Neuronal stem cell (in vitro differentiated cells): ENCODE measurements around the gene CNTNAP1.
A peak's percentile ranks its signal among the peaks of the same experiment; 100 is the strongest.

Experiments
- DNase-seq: peaks from one replicate; pipeline ENCODE4 v3.0.0-alpha.2; 2013; ENCODE audit warnings: low spot score
- H2AFZ ChIP-seq: one replicate; pipeline ENCODE4 v1.6.1; 2013; ENCODE audit warnings: mild to moderate bottlenecking, low read length, inconsistent platforms
- H2AK5ac ChIP-seq: 2 replicates; pipeline ENCODE4 v1.6.1; 2013; ENCODE audit warnings: low read depth, mild to moderate bottlenecking, inconsistent platforms, low read length, moderate library complexity, mixed read lengths
- H2BK120ac ChIP-seq: 2 replicates; pipeline ENCODE4 v1.6.1; 2013; ENCODE audit warnings: low read depth, mild to moderate bottlenecking, inconsistent platforms, low read length, moderate library complexity, mixed read lengths
- H2BK12ac ChIP-seq: one replicate; pipeline ENCODE4 v1.6.1; 2013; ENCODE audit warnings: low read length, inconsistent platforms
- H2BK15ac ChIP-seq: 2 replicates; pipeline ENCODE4 v1.6.1; 2013; ENCODE audit warnings: mild to moderate bottlenecking, low read length, inconsistent platforms, mixed read lengths
- H2BK5ac ChIP-seq: one replicate; pipeline ENCODE4 v1.6.1; 2013; ENCODE audit warnings: inconsistent platforms, mild to moderate bottlenecking, low read length, moderate library complexity
- H3K14ac ChIP-seq: one replicate; pipeline ENCODE4 v1.6.1; 2013; ENCODE audit warnings: low read length, inconsistent platforms
- H3K18ac ChIP-seq: 2 replicates; pipeline ENCODE4 v1.6.1; 2013; ENCODE audit warnings: low read length, inconsistent platforms
- H3K23ac ChIP-seq: 2 replicates; pipeline ENCODE4 v1.6.1; 2013; ENCODE audit warnings: low read depth, mild to moderate bottlenecking, mixed read lengths, low read length, inconsistent platforms; ENCODE audit not compliant: poor library complexity
- H3K27ac ChIP-seq: replicated peaks from 3 replicates; pipeline ENCODE4 v1.5.1; 2013; ENCODE audit warnings: low read length, inconsistent platforms
- H3K27me3 ChIP-seq, 3 experiments: 2 replicates each; pipeline ENCODE4 v1.6.1; 2013; ENCODE audit warnings: low read length in 3 of 3, mild to moderate bottlenecking in 2 of 3, inconsistent platforms in 1 of 3, low read depth in 1 of 3, mixed read lengths in 1 of 3, moderate library complexity in 1 of 3; ENCODE audit not compliant: control insufficient read depth in 3 of 3, insufficient read depth in 3 of 3
- H3K36me3 ChIP-seq, 2 donors: replicated peaks in 1 of 2; 2 replicates each; pipeline ENCODE4 v1.6.1; 2013; ENCODE audit warnings: low read length in 2 of 2; ENCODE audit not compliant: control insufficient read depth in 2 of 2, insufficient read depth in 2 of 2
- H3K4ac ChIP-seq: 2 replicates; pipeline ENCODE4 v1.6.1; 2013; ENCODE audit warnings: inconsistent platforms, mild to moderate bottlenecking, low read length, moderate library complexity
- H3K4me1 ChIP-seq, 2 donors: 1 replicate in 1 of 2; 2 replicates in 1 of 2; pipeline ENCODE4 v1.6.1; 2013; ENCODE audit warnings: low read length in 2 of 2, low read depth in 1 of 2; ENCODE audit not compliant: control insufficient read depth in 2 of 2, insufficient read depth in 1 of 2
- H3K4me2 ChIP-seq: one replicate; pipeline ENCODE4 v1.6.1; 2013; ENCODE audit warnings: mild to moderate bottlenecking, low read length, inconsistent platforms; ENCODE audit not compliant: insufficient read depth, poor library complexity, severe bottlenecking
- H3K4me3 ChIP-seq, 2 donors: 2 replicates each; pipeline ENCODE4 v1.5.1; 2013; ENCODE audit warnings: low read length in 2 of 2, mild to moderate bottlenecking in 2 of 2, inconsistent platforms in 1 of 2, moderate library complexity in 1 of 2
- H3K79me1 ChIP-seq: one replicate; pipeline ENCODE4 v1.6.1; 2013; ENCODE audit warnings: low read depth, mild to moderate bottlenecking, inconsistent platforms, low read length, moderate library complexity
- H3K9ac ChIP-seq: one replicate; pipeline ENCODE4 v1.6.1; 2013; ENCODE audit warnings: mild to moderate bottlenecking, low read depth, low read length, inconsistent platforms; ENCODE audit not compliant: poor library complexity
- H3K9me3 ChIP-seq, 2 donors: replicated peaks in 1 of 2; 2 replicates each; pipeline versions ENCODE3 to v1.6.1; 2013; ENCODE audit warnings: low read length in 2 of 2, mild to moderate bottlenecking in 2 of 2, inconsistent platforms in 1 of 2, low read depth in 1 of 2, mixed read lengths in 1 of 2, moderate library complexity in 1 of 2; ENCODE audit not compliant: control insufficient read depth in 2 of 2, insufficient read depth in 1 of 2
- H4K8ac ChIP-seq: one replicate; pipeline ENCODE4 v1.6.1; 2013; ENCODE audit warnings: low read depth, mild to moderate bottlenecking, inconsistent platforms, low read length, moderate library complexity
- H4K91ac ChIP-seq: one replicate; pipeline ENCODE4 v1.6.1; 2013; ENCODE audit warnings: low read length, low read depth, mild to moderate bottlenecking, inconsistent platforms; ENCODE audit not compliant: poor library complexity
- WGBS, 2 donors: extraction: QIAGEN DNeasy Blood & Tissue Kit; methylation state at CpG; one replicate each; pipeline ENCODE4 v1.1.7; 2013; ENCODE audit warnings: missing lambda C conversion rate in 2 of 2, mixed read lengths in 1 of 2; ENCODE audit not compliant: insufficient read length in 2 of 2, insufficient replicate concordance in 1 of 2; ENCODE audit errors: extremely low coverage in 2 of 2; 5-methylcytosine and 5-hydroxymethylcytosine counted together

Gene CNTNAP1

DNA sequence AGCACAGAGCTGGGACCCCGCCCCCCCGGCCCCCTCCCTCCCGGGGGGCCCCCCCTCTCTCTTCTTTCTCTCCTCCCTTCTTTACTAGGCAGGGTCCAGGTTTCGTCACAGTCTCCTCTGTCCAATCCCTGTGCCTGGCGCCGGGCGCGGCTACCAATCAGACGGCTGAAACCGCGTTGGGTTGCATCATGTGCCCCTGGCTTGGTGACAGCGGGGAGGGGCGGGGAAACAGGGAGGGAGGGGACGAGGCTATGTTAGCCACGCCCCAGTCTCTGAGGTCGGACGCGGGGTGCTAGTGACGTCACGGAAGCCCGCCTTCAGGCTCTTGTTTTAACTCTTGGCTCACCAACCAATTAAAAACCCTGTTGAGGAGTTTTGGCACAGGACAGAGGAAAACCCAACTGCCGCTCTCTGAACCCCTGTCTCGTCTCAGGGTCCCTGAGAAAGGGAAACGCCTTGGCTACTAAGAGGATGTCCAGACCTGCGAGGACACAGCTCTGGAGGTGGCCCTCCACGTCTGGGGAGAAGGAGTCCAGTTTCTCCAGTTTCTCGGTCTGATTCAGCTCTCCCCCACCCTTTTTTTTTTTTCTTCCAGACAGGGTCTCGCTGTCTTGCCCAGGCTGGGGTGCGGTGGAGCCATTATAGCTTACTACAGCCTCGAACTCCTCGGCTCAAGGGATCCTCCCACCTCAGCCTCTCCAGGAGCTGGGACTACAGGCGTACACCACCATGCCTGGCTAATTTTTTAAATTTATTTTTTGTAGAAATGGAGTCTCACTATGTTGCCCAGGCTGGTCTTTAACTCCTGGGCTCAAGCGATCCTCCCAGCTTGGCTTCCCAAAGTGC is 5.1 kb upstream of the CNTNAP1 start:
- Histone ChIP-seq H3K27me3 (peaks cover 0 to 43% (median 7%) of the 10 kb centered on the region in 3 experiments), H2BK120ac (no peak overlapping the region), H4K91ac (no peak overlapping the region), H4K8ac (no peak overlapping the region), H3K4me2 (peak overlapping the region; percentile 62), H3K27ac (peak overlapping the region; percentile 99), H3K79me1 (peaks cover 17% of the 10 kb centered on the region), H3K4ac (no peak overlapping the region), H2BK15ac (peak overlapping the region; percentile 97), H2BK12ac (no peak overlapping the region), H3K4me3 (peak overlapping the region; percentile 93 to 94), H3K14ac (no peak overlapping the region), H3K9ac (peak overlapping the region; percentile 55), H2AFZ (peak overlapping the region; percentile 93), H3K36me3 (peaks cover 4 to 20% of the 10 kb centered on the region in 2 donors), H2AK5ac (peak overlapping the region; percentile 30), H3K9me3 (no peaks in the 10 kb centered on the region), H3K4me1 (peaks cover 29 to 46% of the 10 kb centered on the region in 2 donors), H3K23ac (no peak overlapping the region), H3K18ac (peak overlapping the region; percentile 52), H2BK5ac (no peak overlapping the region)
- DNase-seq, result peak; percentile 99
- no CpG with 5 or more reads among the region's 33 CpGs for WGBS, 2 donors

DNA sequence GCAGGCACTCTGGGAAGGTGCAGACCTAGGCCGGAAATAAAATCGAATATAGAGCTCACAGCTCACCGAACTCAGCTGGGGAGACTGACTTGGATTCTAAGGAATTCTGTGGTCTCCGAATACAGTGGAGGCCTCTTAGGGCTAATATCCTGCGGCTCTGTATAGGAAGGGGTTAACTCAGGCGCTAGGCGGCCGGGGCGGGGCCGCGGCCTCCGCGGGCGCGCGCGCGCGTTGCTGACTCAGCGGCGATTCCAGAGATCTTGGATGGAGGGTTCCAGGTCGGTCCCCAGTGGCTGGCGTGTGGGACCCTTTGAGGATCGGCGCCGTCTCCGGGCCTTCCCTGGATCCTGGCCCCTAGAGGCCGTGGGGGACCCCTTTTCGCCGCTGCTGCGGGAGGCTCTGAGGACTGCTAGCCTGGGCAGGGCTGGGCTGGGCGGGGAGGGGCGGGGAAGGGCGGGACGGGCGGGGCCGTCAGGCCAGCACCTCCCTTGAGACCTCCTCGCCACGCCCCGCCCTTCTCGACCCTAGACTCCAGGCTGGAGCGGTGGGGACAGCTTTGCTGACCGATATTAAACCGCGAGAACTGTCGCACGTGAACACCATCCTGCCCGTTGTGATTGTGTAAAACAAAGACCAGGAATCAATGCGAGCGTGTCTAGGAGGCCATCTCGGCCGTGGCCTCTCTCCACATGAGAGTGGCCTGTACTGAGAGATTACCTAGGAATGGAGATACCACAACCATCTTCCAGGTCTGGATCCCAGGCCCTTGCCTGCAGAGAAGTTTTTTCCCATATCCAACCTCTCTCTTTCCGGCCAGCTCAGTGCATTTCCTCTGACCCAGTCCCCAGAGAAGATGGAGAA is 4.2 kb upstream of the CNTNAP1 start:
- H3K79me1 ChIP-seq, result peaks cover 17% of the 10 kb centered on the region
- H4K8ac ChIP-seq, result no peak overlapping the region
- WGBS, 2 donors, result no CpG with 5 or more reads among the region's 53 CpGs
- H3K4me2 ChIP-seq, result peak overlapping the region; percentile 63
- peak overlapping the region; percentile 54 to 88 for H3K4me3 ChIP-seq
- peak; percentile 88 for DNase-seq
- H3K18ac ChIP-seq, result peak overlapping the region; percentile 99
- H4K91ac ChIP-seq, result no peak overlapping the region
- H3K36me3 ChIP-seq, result peaks cover 1 to 11% of the 10 kb centered on the region in 2 donors
- H3K27ac ChIP-seq, result peak overlapping the region; percentile 99
- peaks cover 29 to 46% of the 10 kb centered on the region in 2 donors for H3K4me1 ChIP-seq
- H3K9me3 ChIP-seq, result no peaks in the 10 kb centered on the region
- H3K4ac ChIP-seq, result no peak overlapping the region
- H3K9ac ChIP-seq, result peak overlapping the region; percentile 70
- peak overlapping the region; percentile 55 for H3K23ac ChIP-seq
- H3K27me3 ChIP-seq, result peaks cover 0 to 34% (median 7%) of the 10 kb centered on the region in 3 experiments
- no peak overlapping the region for H2BK120ac ChIP-seq
- peak overlapping the region; percentile 96 for H2BK5ac ChIP-seq
- H2AFZ ChIP-seq, result peak overlapping the region; percentile 82
- no peak overlapping the region for H2BK12ac ChIP-seq
- peak overlapping the region; percentile 90 for H2BK15ac ChIP-seq
- H3K14ac ChIP-seq, result no peak overlapping the region
- no peak overlapping the region for H2AK5ac ChIP-seq

DNA sequence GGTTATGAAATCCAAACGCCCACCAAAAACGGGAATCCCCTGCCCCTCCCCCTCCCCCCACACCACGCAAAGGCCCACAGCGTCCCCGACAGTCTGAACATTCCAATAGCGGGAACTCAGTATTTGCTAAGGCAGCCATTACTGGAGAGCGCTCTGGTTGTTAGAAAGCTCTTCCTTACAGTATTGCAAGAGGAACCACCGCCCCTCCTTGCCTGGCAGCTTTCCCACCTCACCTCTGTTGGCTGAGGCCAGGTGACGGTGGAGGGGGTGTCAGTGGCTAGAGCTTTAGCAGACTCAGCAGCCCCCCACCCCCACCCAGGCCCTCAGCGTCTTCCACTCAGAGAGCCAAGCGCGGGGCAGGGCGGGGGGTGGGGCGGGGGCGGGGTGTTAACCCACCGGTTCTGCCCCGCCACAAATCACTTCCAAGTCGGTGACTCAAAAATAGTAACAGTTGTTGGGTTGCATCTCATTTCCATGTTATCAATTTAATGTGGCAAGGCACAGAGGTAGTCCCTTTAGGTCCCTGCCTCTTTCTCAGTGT is 3.3 kb upstream of the CNTNAP1 start:
- Histone ChIP-seq H3K4me2 (no peak overlapping the region), H2BK15ac (peak overlapping the region; percentile 100), H3K4me3 (peak overlapping the region in 1 of 2 donors; percentile 54), H2AFZ (peak overlapping the region; percentile 92), H3K4me1 (peaks cover 33 to 48% of the 10 kb centered on the region in 2 donors), H4K91ac (no peak overlapping the region), H3K9ac (no peak overlapping the region), H2BK5ac (peak overlapping the region; percentile 98), H3K9me3 (no peaks in the 10 kb centered on the region), H3K36me3 (peaks cover 0 to 7% of the 10 kb centered on the region in 2 donors), H4K8ac (no peak overlapping the region), H3K79me1 (peaks cover 17% of the 10 kb centered on the region), H3K14ac (no peak overlapping the region), H3K27me3 (peaks cover 0 to 28% (median 7%) of the 10 kb centered on the region in 3 experiments), H3K23ac (no peak overlapping the region), H2AK5ac (peak overlapping the region; percentile 99), H2BK120ac (peak overlapping the region; percentile 11), H3K4ac (peak overlapping the region; percentile 96), H2BK12ac (peak overlapping the region; percentile 100), H3K27ac (peak overlapping the region; percentile 92), H3K18ac (peak overlapping the region; percentile 99)
- no CpG with 5 or more reads among the region's 18 CpGs for WGBS, 2 donors
- no peak for DNase-seq
